ENCODE measurements around the gene ICAM1. TPM values are rescaled to one million over a fixed set of nuclear protein-coding genes. Genes with fewer than 3 reads are reported as not detected.

Gene ICAM1
- total and polyA plus RNA-seq, 7 experiments from 2014 or later = 1.2 to 47.2 (median 4.2) TPM

DNA sequence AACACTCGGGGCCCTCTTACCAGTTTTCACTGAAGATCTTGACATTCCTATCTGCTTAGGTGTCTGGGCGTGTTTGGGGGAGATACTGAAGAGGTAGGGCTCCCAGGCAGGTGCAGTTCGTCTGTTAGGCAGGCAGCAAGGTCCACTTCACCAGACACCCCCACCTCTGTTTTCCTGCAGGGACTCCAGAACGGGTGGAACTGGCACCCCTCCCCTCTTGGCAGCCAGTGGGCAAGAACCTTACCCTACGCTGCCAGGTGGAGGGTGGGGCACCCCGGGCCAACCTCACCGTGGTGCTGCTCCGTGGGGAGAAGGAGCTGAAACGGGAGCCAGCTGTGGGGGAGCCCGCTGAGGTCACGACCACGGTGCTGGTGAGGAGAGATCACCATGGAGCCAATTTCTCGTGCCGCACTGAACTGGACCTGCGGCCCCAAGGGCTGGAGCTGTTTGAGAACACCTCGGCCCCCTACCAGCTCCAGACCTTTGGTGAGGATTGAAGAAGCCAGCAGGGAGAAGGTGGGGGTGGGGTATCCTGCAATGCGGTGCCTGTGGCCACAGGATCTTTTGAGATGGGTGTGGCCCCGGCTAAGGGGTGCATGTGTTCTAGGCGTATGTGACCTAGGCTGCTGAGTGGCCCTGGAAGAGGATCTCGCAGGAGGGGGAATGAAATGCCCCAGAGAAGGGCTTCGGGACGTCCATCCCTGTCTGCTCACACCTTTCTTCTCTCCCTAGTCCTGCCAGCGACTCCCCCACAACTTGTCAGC is 12.6 kb downstream of the ICAM1 start:
- DNase-seq = no peak
- peaks cover 0 to 33% (median 0%) of the 10 kb centered on the region in 3 experiments for H3K36me3 ChIP-seq (ENCODE audit: control insufficient read depth in 2 of 3, insufficient read depth in 3 of 3, low read length in 3 of 3)
- no peak overlapping the region for H3K27ac ChIP-seq (ENCODE audit: low read depth, low read length)
- ChIA-PET CTCF (interaction anchor here (0.5 to 0.6 kb wide), 2 partner anchors 107 to 152 kb away, joined by 3 read pairs; no protein-coding TSS in a partner anchor), POLR2A (no interaction called here)
- peaks cover 2 to 12% of the 10 kb centered on the region in 2 donors for H3K27me3 ChIP-seq (ENCODE audit: control insufficient read depth in 2 of 2, insufficient read depth in 2 of 2, low read length in 2 of 2)
- no peaks in the 10 kb centered on the region for H3K9me3 ChIP-seq (ENCODE audit: control insufficient read depth in 2 of 3, low read length in 3 of 3)
- Mint-ChIP-seq H3K4me3 (no peak overlapping the region), H3K4me1 (peaks cover 14 to 50% (median 31%) of the 10 kb centered on the region in 7 donors), H3K27ac (no peak overlapping the region), H3K27me3 (peaks cover 6 to 9% (median 7%) of the 10 kb centered on the region in 5 donors), H3K36me3 (peaks cover 7 to 33% (median 17%) of the 10 kb centered on the region in 5 donors), H3K9me3 (no peaks in the 10 kb centered on the region)
- no peak overlapping the region for H3K4me3 ChIP-seq (ENCODE audit: low read length)
- intact Hi-C loops (cut with micrococcal nuclease) = no loop called here
- peaks cover 9 to 21% of the 10 kb centered on the region in 2 donors for H3K4me1 ChIP-seq (ENCODE audit: control insufficient read depth in 2 of 2, insufficient read depth in 2 of 2, low read length in 2 of 2)
- no peak for ATAC-seq

DNA sequence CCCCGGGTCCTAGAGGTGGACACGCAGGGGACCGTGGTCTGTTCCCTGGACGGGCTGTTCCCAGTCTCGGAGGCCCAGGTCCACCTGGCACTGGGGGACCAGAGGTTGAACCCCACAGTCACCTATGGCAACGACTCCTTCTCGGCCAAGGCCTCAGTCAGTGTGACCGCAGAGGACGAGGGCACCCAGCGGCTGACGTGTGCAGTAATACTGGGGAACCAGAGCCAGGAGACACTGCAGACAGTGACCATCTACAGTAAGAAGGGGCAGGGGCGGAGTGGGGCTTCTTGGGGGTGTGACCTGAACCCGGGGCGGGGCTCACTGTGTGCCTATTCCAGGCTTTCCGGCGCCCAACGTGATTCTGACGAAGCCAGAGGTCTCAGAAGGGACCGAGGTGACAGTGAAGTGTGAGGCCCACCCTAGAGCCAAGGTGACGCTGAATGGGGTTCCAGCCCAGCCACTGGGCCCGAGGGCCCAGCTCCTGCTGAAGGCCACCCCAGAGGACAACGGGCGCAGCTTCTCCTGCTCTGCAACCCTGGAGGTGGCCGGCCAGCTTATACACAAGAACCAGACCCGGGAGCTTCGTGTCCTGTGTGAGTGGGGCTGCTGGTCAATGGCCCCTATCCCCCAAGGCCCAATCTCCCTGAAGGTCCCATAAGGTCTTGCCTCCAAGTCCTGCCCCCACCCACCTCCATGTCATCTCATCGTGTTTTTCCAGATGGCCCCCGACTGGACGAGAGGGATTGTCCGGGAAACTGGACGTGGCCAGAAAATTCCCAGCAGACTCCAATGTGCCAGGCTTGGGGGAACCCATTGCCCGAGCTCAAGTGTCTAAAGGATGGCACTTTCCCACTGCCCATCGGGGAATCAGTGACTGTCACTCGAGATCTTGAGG is 13.4 kb downstream of the ICAM1 start:
- Histone ChIP-seq H3K4me1 (ENCODE audit: control insufficient read depth in 2 of 2, insufficient read depth in 2 of 2, low read length in 2 of 2) (peaks cover 17 to 28% of the 10 kb centered on the region in 2 donors), H3K36me3 (ENCODE audit: control insufficient read depth in 2 of 3, insufficient read depth in 3 of 3, low read length in 3 of 3) (peaks cover 0 to 29% (median 0%) of the 10 kb centered on the region in 3 experiments), H3K27ac (ENCODE audit: low read depth, low read length) (no peak overlapping the region), H3K9me3 (ENCODE audit: control insufficient read depth in 2 of 3, low read length in 3 of 3) (no peaks in the 10 kb centered on the region), H3K4me3 (ENCODE audit: low read length) (no peak overlapping the region), H3K27me3 (ENCODE audit: control insufficient read depth in 2 of 2, insufficient read depth in 2 of 2, low read length in 2 of 2) (peaks cover 8 to 19% of the 10 kb centered on the region in 2 donors)
- Mint-ChIP-seq H3K27ac (no peak overlapping the region), H3K27me3 (peaks cover 8 to 18% (median 14%) of the 10 kb centered on the region in 5 donors), H3K4me3 (no peak overlapping the region), H3K4me1 (peaks cover 22 to 54% (median 34%) of the 10 kb centered on the region in 7 donors), H3K9me3 (no peaks in the 10 kb centered on the region), H3K36me3 (peaks cover 7 to 30% (median 13%) of the 10 kb centered on the region in 5 donors)
- ChIA-PET CTCF (interaction anchor here (0.5 kb wide), 1 partner anchor 106 kb away, joined by 3 read pairs; no protein-coding TSS in a partner anchor), POLR2A (no interaction called here)
- intact Hi-C loops (cut with micrococcal nuclease) = no loop called here
- no peak for ATAC-seq
- no peak for DNase-seq

DNA sequence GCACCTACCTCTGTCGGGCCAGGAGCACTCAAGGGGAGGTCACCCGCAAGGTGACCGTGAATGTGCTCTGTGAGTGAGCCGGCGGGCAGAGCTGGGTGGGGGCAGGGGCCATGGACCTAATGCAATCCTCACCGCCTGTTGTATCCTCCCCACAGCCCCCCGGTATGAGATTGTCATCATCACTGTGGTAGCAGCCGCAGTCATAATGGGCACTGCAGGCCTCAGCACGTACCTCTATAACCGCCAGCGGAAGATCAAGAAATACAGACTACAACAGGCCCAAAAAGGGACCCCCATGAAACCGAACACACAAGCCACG is 14.0 kb downstream of the ICAM1 start:
- Histone ChIP-seq H3K4me3 (ENCODE audit: low read length) (no peak overlapping the region), H3K27ac (ENCODE audit: low read depth, low read length) (no peak overlapping the region), H3K4me1 (ENCODE audit: control insufficient read depth in 2 of 2, insufficient read depth in 2 of 2, low read length in 2 of 2) (peaks cover 16 to 30% of the 10 kb centered on the region in 2 donors), H3K36me3 (ENCODE audit: control insufficient read depth in 2 of 3, insufficient read depth in 3 of 3, low read length in 3 of 3) (peaks cover 0 to 29% (median 0%) of the 10 kb centered on the region in 3 experiments), H3K9me3 (ENCODE audit: control insufficient read depth in 2 of 3, low read length in 3 of 3) (no peaks in the 10 kb centered on the region), H3K27me3 (ENCODE audit: control insufficient read depth in 2 of 2, insufficient read depth in 2 of 2, low read length in 2 of 2) (peaks cover 8 to 19% of the 10 kb centered on the region in 2 donors)
- H3K4me3 Mint-ChIP-seq = no peak overlapping the region
- no peak overlapping the region for H3K27ac Mint-ChIP-seq
- POLR2A ChIA-PET = interaction anchor here (0.6 kb wide), 1 partner anchor 57 kb away, joined by 3 read pairs; no protein-coding TSS in a partner anchor
- CTCF ChIA-PET = no interaction called here
- intact Hi-C loops (cut with micrococcal nuclease) = loop anchor here in 1 of 2 donors (5.0 kb wide), 1 partner anchor 192 kb away; no protein-coding TSS in a partner anchor
- peaks cover 8 to 20% (median 15%) of the 10 kb centered on the region in 5 donors for H3K27me3 Mint-ChIP-seq
- peaks cover 17 to 50% (median 31%) of the 10 kb centered on the region in 7 donors for H3K4me1 Mint-ChIP-seq
- H3K9me3 Mint-ChIP-seq = no peaks in the 10 kb centered on the region
- H3K36me3 Mint-ChIP-seq = peaks cover 6 to 28% (median 11%) of the 10 kb centered on the region in 5 donors
- DNase-seq = no peak
- no peak for ATAC-seq

DNA sequence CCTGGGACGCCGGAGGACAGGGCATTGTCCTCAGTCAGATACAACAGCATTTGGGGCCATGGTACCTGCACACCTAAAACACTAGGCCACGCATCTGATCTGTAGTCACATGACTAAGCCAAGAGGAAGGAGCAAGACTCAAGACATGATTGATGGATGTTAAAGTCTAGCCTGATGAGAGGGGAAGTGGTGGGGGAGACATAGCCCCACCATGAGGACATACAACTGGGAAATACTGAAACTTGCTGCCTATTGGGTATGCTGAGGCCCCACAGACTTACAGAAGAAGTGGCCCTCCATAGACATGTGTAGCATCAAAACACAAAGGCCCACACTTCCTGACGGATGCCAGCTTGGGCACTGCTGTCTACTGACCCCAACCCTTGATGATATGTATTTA is 14.5 kb downstream of the ICAM1 start:
- peaks cover 8 to 19% of the 10 kb centered on the region in 2 donors for H3K27me3 ChIP-seq (ENCODE audit: control insufficient read depth in 2 of 2, insufficient read depth in 2 of 2, low read length in 2 of 2)
- peaks cover 13 to 24% (median 18%) of the 10 kb centered on the region in 5 donors for H3K27me3 Mint-ChIP-seq
- ATAC-seq = no peak
- intact Hi-C loops (cut with micrococcal nuclease) = loop anchor here in 1 of 2 donors (5.0 kb wide), 1 partner anchor 192 kb away; no protein-coding TSS in a partner anchor
- peaks cover 5 to 26% (median 9%) of the 10 kb centered on the region in 5 donors for H3K36me3 Mint-ChIP-seq
- H3K4me3 ChIP-seq (ENCODE audit: low read length) = no peak overlapping the region
- no peak overlapping the region for H3K4me3 Mint-ChIP-seq
- no peak overlapping the region for H3K27ac Mint-ChIP-seq
- ChIA-PET POLR2A (interaction anchor here (0.6 to 2.2 kb wide), 2 partner anchors 14 to 57 kb away, joined by 3 to 8 read pairs; partner anchors contain the start of gene ICAM1), CTCF (no interaction called here)
- peaks cover 20 to 52% (median 34%) of the 10 kb centered on the region in 7 donors for H3K4me1 Mint-ChIP-seq
- peaks cover 20 to 35% of the 10 kb centered on the region in 2 donors for H3K4me1 ChIP-seq (ENCODE audit: control insufficient read depth in 2 of 2, insufficient read depth in 2 of 2, low read length in 2 of 2)
- H3K27ac ChIP-seq (ENCODE audit: low read depth, low read length) = no peak overlapping the region
- H3K9me3 Mint-ChIP-seq = no peaks in the 10 kb centered on the region
- peaks cover 0 to 29% (median 0%) of the 10 kb centered on the region in 3 experiments for H3K36me3 ChIP-seq (ENCODE audit: control insufficient read depth in 2 of 3, insufficient read depth in 3 of 3, low read length in 3 of 3)
- DNase-seq = no peak
- no peaks in the 10 kb centered on the region for H3K9me3 ChIP-seq (ENCODE audit: control insufficient read depth in 2 of 3, low read length in 3 of 3)

DNA sequence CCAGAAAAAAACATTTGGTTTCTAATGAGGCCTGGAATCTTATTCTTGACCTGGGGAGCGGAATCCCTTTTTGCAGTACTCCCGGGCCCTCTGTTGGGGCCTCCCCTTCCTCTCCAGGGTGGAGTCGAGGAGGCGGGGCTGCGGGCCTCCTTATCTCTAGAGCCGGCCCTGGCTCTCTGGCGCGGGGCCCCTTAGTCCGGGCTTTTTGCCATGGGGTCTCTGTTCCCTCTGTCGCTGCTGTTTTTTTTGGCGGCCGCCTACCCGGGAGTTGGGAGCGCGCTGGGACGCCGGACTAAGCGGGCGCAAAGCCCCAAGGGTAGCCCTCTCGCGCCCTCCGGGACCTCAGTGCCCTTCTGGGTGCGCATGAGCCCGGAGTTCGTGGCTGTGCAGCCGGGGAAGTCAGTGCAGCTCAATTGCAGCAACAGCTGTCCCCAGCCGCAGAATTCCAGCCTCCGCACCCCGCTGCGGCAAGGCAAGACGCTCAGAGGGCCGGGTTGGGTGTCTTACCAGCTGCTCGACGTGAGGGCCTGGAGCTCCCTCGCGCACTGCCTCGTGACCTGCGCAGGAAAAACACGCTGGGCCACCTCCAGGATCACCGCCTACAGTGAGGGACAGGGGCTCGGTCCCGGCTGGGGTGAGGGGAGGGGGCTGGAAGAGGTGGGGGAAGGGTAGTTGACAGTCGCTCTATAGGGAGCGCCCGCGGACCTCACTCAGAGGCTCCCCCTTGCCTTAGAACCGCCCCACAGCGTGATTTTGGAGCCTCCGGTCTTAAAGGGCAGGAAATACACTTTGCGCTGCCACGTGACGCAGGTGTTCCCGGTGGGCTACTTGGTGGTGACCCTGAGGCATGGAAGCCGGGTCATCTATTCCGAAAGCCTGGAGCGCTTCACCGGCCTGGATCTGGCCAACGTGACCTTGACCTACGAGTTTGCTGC is 16.1 kb downstream of the ICAM1 start, which contains the start of gene ICAM4:
TSS of gene ICAM4 (plus strand) at position 153 of the 935 bp plus-strand sequence. CDS start at position 211, 58 bp downstream.
- H3K4me3 Mint-ChIP-seq = peak within 1 kb of the TSS; percentile 66 to 87 (median 75)
- intact Hi-C loops (cut with micrococcal nuclease) = loop anchor here (1.0 to 5.0 kb wide), 3 partner anchors 8 to 190 kb away; partner anchors contain the start of gene RAVER1 (in 1 of the 2)
- H3K27ac ChIP-seq (ENCODE audit: low read depth, low read length) = no peak within 1 kb of the TSS

More for the DNA sequence above, 16.1 kb downstream of the ICAM1 start, which contains the start of gene ICAM4:
- DNase-seq = peak in 3 of 9 donors; percentile 25 to 59 (median 27)
- H3K36me3 Mint-ChIP-seq = peaks cover 5 to 25% (median 9%) of the 10 kb centered on the region in 5 donors
- H3K27ac Mint-ChIP-seq = peak within 1 kb of the TSS in 1 of 9 donors; percentile 51
- Histone ChIP-seq H3K9me3 (ENCODE audit: control insufficient read depth in 2 of 3, low read length in 3 of 3) (no peaks in the 10 kb centered on the region), H3K4me1 (ENCODE audit: control insufficient read depth in 2 of 2, insufficient read depth in 2 of 2, low read length in 2 of 2) (peaks cover 36 to 47% of the 10 kb centered on the region in 2 donors), H3K27me3 (ENCODE audit: control insufficient read depth in 2 of 2, insufficient read depth in 2 of 2, low read length in 2 of 2) (peaks cover 8 to 29% of the 10 kb centered on the region in 2 donors), H3K36me3 (ENCODE audit: control insufficient read depth in 2 of 3, insufficient read depth in 3 of 3, low read length in 3 of 3) (peaks cover 0 to 29% (median 0%) of the 10 kb centered on the region in 3 experiments), H3K4me3 (ENCODE audit: low read length) (peak within 1 kb of the TSS; percentile 8)
- ATAC-seq = peak; percentile 30
- H3K27me3 Mint-ChIP-seq = peaks cover 23 to 40% (median 32%) of the 10 kb centered on the region in 5 donors
- peaks cover 32 to 64% (median 50%) of the 10 kb centered on the region in 7 donors for H3K4me1 Mint-ChIP-seq
- ChIA-PET CTCF (interaction anchor here (0.7 to 2.6 kb wide), 3 partner anchors 16 to 167 kb away, joined by 4 to 7 read pairs (median 7); partner anchors contain the start of gene ICAM1), POLR2A (interaction anchor here (0.7 to 5.3 kb wide), 4 partner anchors 9 to 27 kb away, joined by 3 to 28 read pairs (median 6); partner anchors contain the start of gene ICAM1)
- H3K9me3 Mint-ChIP-seq = no peaks in the 10 kb centered on the region

Data from naive thymus-derived CD4-positive, alpha-beta T cell (primary cell).